GM21619 (cell line): ENCODE results near the gene BMPER.

Source experiments
- ATAC-seq: cut with Tn5 transposase; IDR thresholded peaks from one replicate; pipeline ENCODE4 v1.9.1; 2021; ENCODE audit not compliant: unreplicated experiment

The BMPER gene

GRCh38 chr7:34130558-34131295 is 225.4 kb downstream of the BMPER start:
- ATAC-seq: no peak

GRCh38 chr7:34131371-34131770 is 226.0 kb downstream of the BMPER start:
- ATAC-seq: no peak

GRCh38 chr7:34133356-34133982 is 228.1 kb downstream of the BMPER start:
- ATAC-seq: no peak

- ATAC-seq: no peak
Observed at GRCh38 chr7:34133983-34134782, 228.8 kb downstream of the BMPER start.

- ATAC-seq: no peak
Observed at GRCh38 chr7:34135924-34136323, 230.6 kb downstream of the BMPER start.

GRCh38 chr7:34136698-34137097 is 231.4 kb downstream of the BMPER start:
- ATAC-seq: no peak

- no peak for ATAC-seq
Observed at GRCh38 chr7:34137176-34137575, 231.8 kb downstream of the BMPER start.

GRCh38 chr7:34138483-34138882 is 233.1 kb downstream of the BMPER start:
- ATAC-seq: no peak

GRCh38 chr7:34139086-34139485 is 233.7 kb downstream of the BMPER start:
- no peak for ATAC-seq

- no peak for ATAC-seq
Observed at GRCh38 chr7:34140066-34140465, 234.7 kb downstream of the BMPER start.

- ATAC-seq: no peak
Observed at GRCh38 chr7:34143402-34143801, 238.1 kb downstream of the BMPER start.

- ATAC-seq: no peak
Observed at GRCh38 chr7:34145603-34146002, 240.3 kb downstream of the BMPER start.

GRCh38 chr7:34153656-34154270 is 248.4 kb downstream of the BMPER start:
- ATAC-seq: no peak

GRCh38 chr7:34155220-34155908 is 250.0 kb downstream of the BMPER start:
- no peak for ATAC-seq

- no peak for ATAC-seq
Observed at GRCh38 chr7:34156336-34156735, 251.0 kb downstream of the BMPER start.

GRCh38 chr7:34157137-34157536 is 251.8 kb downstream of the BMPER start:
- ATAC-seq: no peak

- ATAC-seq: no peak
Observed at GRCh38 chr7:34158368-34159153, 253.2 kb downstream of the BMPER start.

- ATAC-seq: no peak
Observed at GRCh38 chr7:34160261-34160752, 255.0 kb downstream of the BMPER start.

GRCh38 chr7:34162027-34162565 is 256.8 kb downstream of the BMPER start:
- ATAC-seq: no peak

GRCh38 chr7:34162677-34163076 is 257.3 kb downstream of the BMPER start:
- ATAC-seq: no peak
